Measurements from ENCODE around the gene VIPR2.

DNA sequence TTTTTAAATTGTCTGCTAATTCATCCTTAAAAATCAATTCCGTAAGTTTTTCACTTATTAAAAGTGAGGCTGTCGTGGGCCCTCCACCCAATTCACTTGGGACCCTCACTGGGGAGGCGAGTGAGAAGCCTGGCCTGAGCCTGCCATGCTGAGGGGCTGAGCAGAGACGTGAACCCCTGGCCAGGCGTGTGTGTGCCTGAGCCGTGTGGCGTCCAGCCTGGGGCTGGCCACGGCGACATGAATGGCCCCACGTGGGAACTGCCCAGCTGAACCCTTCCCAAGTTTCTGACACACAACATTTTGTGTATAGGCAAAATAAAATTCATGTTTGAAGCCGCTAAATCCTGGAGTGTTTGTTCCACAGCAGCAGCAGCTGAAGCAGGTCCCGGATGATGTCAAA, 13.0 kb upstream of the VIPR2 start:
- TF ChIP-seq EZH2 (IDR thresholded peaks at IDR 0.05; ENCODE audit: borderline replicate concordance, low read depth, low read length, severe bottlenecking) = no peak
- TF ChIP-seq, protein P1, sequence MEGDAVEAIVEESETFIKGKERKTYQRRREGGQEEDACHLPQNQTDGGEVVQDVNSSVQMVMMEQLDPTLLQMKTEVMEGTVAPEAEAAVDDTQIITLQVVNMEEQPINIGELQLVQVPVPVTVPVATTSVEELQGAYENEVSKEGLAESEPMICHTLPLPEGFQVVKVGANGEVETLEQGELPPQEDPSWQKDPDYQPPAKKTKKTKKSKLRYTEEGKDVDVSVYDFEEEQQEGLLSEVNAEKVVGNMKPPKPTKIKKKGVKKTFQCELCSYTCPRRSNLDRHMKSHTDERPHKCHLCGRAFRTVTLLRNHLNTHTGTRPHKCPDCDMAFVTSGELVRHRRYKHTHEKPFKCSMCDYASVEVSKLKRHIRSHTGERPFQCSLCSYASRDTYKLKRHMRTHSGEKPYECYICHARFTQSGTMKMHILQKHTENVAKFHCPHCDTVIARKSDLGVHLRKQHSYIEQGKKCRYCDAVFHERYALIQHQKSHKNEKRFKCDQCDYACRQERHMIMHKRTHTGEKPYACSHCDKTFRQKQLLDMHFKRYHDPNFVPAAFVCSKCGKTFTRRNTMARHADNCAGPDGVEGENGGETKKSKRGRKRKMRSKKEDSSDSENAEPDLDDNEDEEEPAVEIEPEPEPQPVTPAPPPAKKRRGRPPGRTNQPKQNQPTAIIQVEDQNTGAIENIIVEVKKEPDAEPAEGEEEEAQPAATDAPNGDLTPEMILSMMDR (IDR thresholded peaks at IDR 0.05; ENCODE audit: borderline replicate concordance, extremely low read depth, low read length, poor library complexity, severe bottlenecking) = no peak
